CD14-positive monocyte (primary cell): ENCODE results near the gene C1QTNF9. TPM values are rescaled to one million over a fixed set of nuclear protein-coding genes. Genes with fewer than 3 reads are reported as not detected.

ENCODE experiments used
- DNase-seq, 3 donors: peaks; one replicate each; pipeline ENCODE4 v3.0.0-alpha.2; 2011 to 2022
- H2AFZ ChIP-seq: 2 replicates; pipeline ENCODE4 v1.6.0; 2012; ENCODE audit warnings: mild to moderate bottlenecking, low read depth, low read length, inconsistent platforms; ENCODE audit not compliant: insufficient read depth, poor library complexity, severe bottlenecking
- H3K27ac ChIP-seq, 2 donors: 1 replicate in 1 of 2; 2 replicates in 1 of 2; pipeline ENCODE4 v1.5.1; 2012 to 2013; ENCODE audit warnings: low read length in 2 of 2, control low read depth in 1 of 2, inconsistent platforms in 1 of 2, low read depth in 1 of 2, mild to moderate bottlenecking in 1 of 2
- H3K27me3 ChIP-seq, 2 donors: one replicate each; pipeline versions ENCODE4 v1.6.0 to v1.6.1; 2011 to 2013; ENCODE audit warnings: low read length in 2 of 2; ENCODE audit not compliant: control insufficient read depth in 2 of 2, insufficient read depth in 2 of 2
- H3K36me3 ChIP-seq, 2 donors: replicated peaks in 1 of 2; 1 replicate in 1 of 2; 2 replicates in 1 of 2; pipeline versions ENCODE4 v1.5.1 to v1.6.1; 2012 to 2013; ENCODE audit warnings: low read length in 2 of 2, control low read depth in 1 of 2, inconsistent platforms in 1 of 2, mild to moderate bottlenecking in 1 of 2; ENCODE audit not compliant: insufficient read depth in 2 of 2, control insufficient read depth in 1 of 2
- H3K4me1 ChIP-seq, 2 donors: 1 replicate in 1 of 2; 2 replicates in 1 of 2; pipeline versions ENCODE4 v1.5.1 to v1.6.1; 2012 to 2013; ENCODE audit warnings: low read length in 2 of 2, control low read depth in 1 of 2, inconsistent platforms in 1 of 2, mild to moderate bottlenecking in 1 of 2, moderate library complexity in 1 of 2; ENCODE audit not compliant: insufficient read depth in 2 of 2, control insufficient read depth in 1 of 2
- H3K4me2 ChIP-seq: replicated peaks from 2 replicates; pipeline ENCODE3; 2012; ENCODE audit warnings: low read length, moderate library complexity, mild to moderate bottlenecking; ENCODE audit not compliant: poor library complexity, severe bottlenecking; ENCODE audit errors: extremely low read depth
- H3K4me3 ChIP-seq, 3 experiments: fragments of 200-600 bp in 1 of 3; sonication (generic) in 1 of 3; replicated peaks in 1 of 3; 1 replicate in 2 of 3; 2 replicates in 1 of 3; pipeline ENCODE4 v1.5.1; 2011 to 2013; ENCODE audit warnings: low read length in 3 of 3, mild to moderate bottlenecking in 3 of 3, control low read depth in 2 of 3, low read depth in 2 of 3, inconsistent platforms in 1 of 3, moderate library complexity in 1 of 3
- H3K79me2 ChIP-seq: 2 replicates; pipeline ENCODE4 v1.6.0; 2012; ENCODE audit warnings: mild to moderate bottlenecking, control low read depth, inconsistent platforms, low read length, moderate library complexity; ENCODE audit not compliant: insufficient read depth
- H3K9ac ChIP-seq: 2 replicates; pipeline ENCODE4 v1.6.0; 2017; ENCODE audit warnings: low read length, mild to moderate bottlenecking; ENCODE audit not compliant: insufficient read depth, poor library complexity, severe bottlenecking
- H3K9me3 ChIP-seq, 2 donors: replicated peaks in 1 of 2; 1 replicate in 1 of 2; 2 replicates in 1 of 2; pipeline versions ENCODE4 v1.5.1 to v1.6.1; 2012 to 2013; ENCODE audit warnings: low read length in 2 of 2, control low read depth in 1 of 2; ENCODE audit not compliant: control insufficient read depth in 1 of 2, insufficient read depth in 1 of 2
- H4K20me1 ChIP-seq: 2 replicates; pipeline ENCODE4 v1.6.0; 2012; ENCODE audit warnings: mild to moderate bottlenecking, low read length, control low read depth, moderate library complexity; ENCODE audit not compliant: insufficient read depth
- H3K27ac Mint-ChIP-seq, 7 donors: one replicate each; pipeline ENCODE4 v1.8.0; 2020; ENCODE audit warnings: mild to moderate bottlenecking in 7 of 7, mixed read lengths in 7 of 7, moderate library complexity in 6 of 7, inconsistent platforms in 2 of 7
- H3K27me3 Mint-ChIP-seq, 3 donors: one replicate each; pipeline ENCODE4 v1.8.0; 2021 to 2022; ENCODE audit warnings: low read depth in 3 of 3, mild to moderate bottlenecking in 3 of 3, mixed read lengths in 3 of 3, moderate library complexity in 3 of 3, inconsistent platforms in 1 of 3
- H3K36me3 Mint-ChIP-seq, 2 donors: one replicate each; pipeline ENCODE4 v1.8.0; 2020; ENCODE audit warnings: mixed read lengths in 2 of 2, inconsistent platforms in 1 of 2, mild to moderate bottlenecking in 1 of 2
- H3K4me1 Mint-ChIP-seq: one replicate; pipeline ENCODE4 v1.8.0; 2020; ENCODE audit warnings: mild to moderate bottlenecking, mixed read lengths
- H3K4me3 Mint-ChIP-seq, 2 donors: one replicate each; pipeline ENCODE4 v1.8.0; 2020; ENCODE audit warnings: mild to moderate bottlenecking in 2 of 2, mixed read lengths in 2 of 2, moderate library complexity in 1 of 2
- H3K9me3 Mint-ChIP-seq, 7 donors: one replicate each; pipeline ENCODE4 v1.8.0; 2020 to 2022; ENCODE audit warnings: mixed read lengths in 7 of 7, mild to moderate bottlenecking in 6 of 7, moderate library complexity in 6 of 7, inconsistent platforms in 2 of 7
- WGBS: methylation state at CpG from one replicate; pipeline ENCODE4 v1.1.5; 2013; ENCODE audit warnings: missing lambda C conversion rate; ENCODE audit not compliant: insufficient coverage; 5-methylcytosine and 5-hydroxymethylcytosine counted together
- intact Hi-C, 2 donors: fragments of 100-400 bp; cut with micrococcal nuclease; formaldehyde crosslinking; loops; one replicate each; pipeline versions ENCODE4 v1.15.0 to v1.15.1; 2023
- polyA plus RNA-seq, 3 donors: library from polyadenylated mRNA; depleted of rRNA in 1 of 3; unstranded in 2 of 3; stranded (reverse) in 1 of 3; fragments of 300-500 nt in 2 of 3; fragments of >200 nt in 1 of 3; fragmentation: Illumina TruSeq in 2 of 3; gene quantifications; 1 replicate in 2 of 3; 2 replicates in 1 of 3; pipeline ENCODE4 v1.2.3, GENCODE V29; 2012 to 2021
- TF ChIP-seq, protein P1 (sequence below): fragments of 200-600 bp; IDR thresholded peaks from one replicate; pipeline ENCODE4 v1.8.0; 2022; ENCODE audit warnings: antibody characterized with exemption, mild to moderate bottlenecking

C1QTNF9 gene
- polyA plus RNA-seq, 3 donors = not detected

DNA sequence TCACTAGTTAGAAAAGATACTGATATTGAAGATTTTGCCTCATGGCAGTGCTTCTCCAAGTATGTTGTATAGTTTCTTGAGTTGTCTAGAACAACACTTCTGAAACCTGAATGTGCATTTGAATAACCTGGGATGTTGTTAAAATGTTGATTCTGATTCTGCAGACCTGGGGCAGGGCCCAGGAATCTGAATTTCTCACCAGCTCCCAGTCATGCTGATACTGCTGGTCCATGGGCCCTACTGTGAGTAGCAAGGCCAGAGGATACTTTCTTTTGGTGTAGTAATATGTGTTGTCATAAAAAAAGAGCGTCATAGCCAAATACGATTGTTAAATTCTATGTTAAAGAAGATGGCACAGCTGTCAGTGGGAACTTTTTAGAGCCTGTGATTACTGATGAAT is 41.6 kb upstream of the C1QTNF9 start:
- H2AFZ ChIP-seq = peak overlapping the region; percentile 82
- intact Hi-C loops = no loop called here
- no peak for DNase-seq

GRCh38 chr13:24269821-24270220 is 39.6 kb upstream of the C1QTNF9 start:
- intact Hi-C loops = loop anchor here (2.0 kb wide), 1 partner anchor 15 kb away; no protein-coding TSS in a partner anchor
- Mint-ChIP-seq H3K27me3 (peaks cover 0 to 6% (median 5%) of the 10 kb centered on the region in 3 donors), H3K27ac (peak overlapping the region; percentile 98 to 100 (median 99)), H3K9me3 (no peaks in the 10 kb centered on the region), H3K4me3 (peak overlapping the region; percentile 30 to 99), H3K4me1 (peaks cover 59% of the 10 kb centered on the region), H3K36me3 (peaks cover 14 to 22% of the 10 kb centered on the region in 2 donors)
- peak overlapping the region in 1 of 2 donors; percentile 98 for H3K27ac ChIP-seq
- peak overlapping the region in 1 of 3 experiments; percentile 89 for H3K4me3 ChIP-seq
- H3K4me2 ChIP-seq = peak overlapping the region; percentile 90
- no peak overlapping the region for H2AFZ ChIP-seq
- peak; percentile 67 to 83 (median 68) for DNase-seq
- no peaks in the 10 kb centered on the region for H3K27me3 ChIP-seq
- H3K79me2 ChIP-seq = peaks cover 44% of the 10 kb centered on the region
- peaks cover 15% of the 10 kb centered on the region for H4K20me1 ChIP-seq
- WGBS = no CpG with 5 or more reads among the region's 4 CpGs
- peak overlapping the region; percentile 85 for H3K9ac ChIP-seq
- TF ChIP-seq, protein P1, sequence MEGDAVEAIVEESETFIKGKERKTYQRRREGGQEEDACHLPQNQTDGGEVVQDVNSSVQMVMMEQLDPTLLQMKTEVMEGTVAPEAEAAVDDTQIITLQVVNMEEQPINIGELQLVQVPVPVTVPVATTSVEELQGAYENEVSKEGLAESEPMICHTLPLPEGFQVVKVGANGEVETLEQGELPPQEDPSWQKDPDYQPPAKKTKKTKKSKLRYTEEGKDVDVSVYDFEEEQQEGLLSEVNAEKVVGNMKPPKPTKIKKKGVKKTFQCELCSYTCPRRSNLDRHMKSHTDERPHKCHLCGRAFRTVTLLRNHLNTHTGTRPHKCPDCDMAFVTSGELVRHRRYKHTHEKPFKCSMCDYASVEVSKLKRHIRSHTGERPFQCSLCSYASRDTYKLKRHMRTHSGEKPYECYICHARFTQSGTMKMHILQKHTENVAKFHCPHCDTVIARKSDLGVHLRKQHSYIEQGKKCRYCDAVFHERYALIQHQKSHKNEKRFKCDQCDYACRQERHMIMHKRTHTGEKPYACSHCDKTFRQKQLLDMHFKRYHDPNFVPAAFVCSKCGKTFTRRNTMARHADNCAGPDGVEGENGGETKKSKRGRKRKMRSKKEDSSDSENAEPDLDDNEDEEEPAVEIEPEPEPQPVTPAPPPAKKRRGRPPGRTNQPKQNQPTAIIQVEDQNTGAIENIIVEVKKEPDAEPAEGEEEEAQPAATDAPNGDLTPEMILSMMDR = no peak
- no peaks in the 10 kb centered on the region for H3K36me3 ChIP-seq
- H3K9me3 ChIP-seq = no peaks in the 10 kb centered on the region
- peaks cover 49 to 74% of the 10 kb centered on the region in 2 donors for H3K4me1 ChIP-seq

More for the DNA sequence above, 41.6 kb upstream of the C1QTNF9 start:
- Histone ChIP-seq H3K79me2 (peaks cover 26% of the 10 kb centered on the region), H3K9ac (peak overlapping the region; percentile 46), H3K4me1 (peaks cover 34 to 55% of the 10 kb centered on the region in 2 donors), H3K4me3 (peak overlapping the region in 1 of 3 experiments; percentile 64), H3K36me3 (no peaks in the 10 kb centered on the region), H3K9me3 (no peaks in the 10 kb centered on the region), H3K4me2 (peak overlapping the region; percentile 49), H4K20me1 (peaks cover 11% of the 10 kb centered on the region), H3K27me3 (no peaks in the 10 kb centered on the region), H3K27ac (peak overlapping the region in 1 of 2 donors; percentile 86)
- TF ChIP-seq, protein P1 = no peak
- Mint-ChIP-seq H3K4me3 (peak overlapping the region; percentile 48 to 87), H3K9me3 (no peaks in the 10 kb centered on the region), H3K4me1 (peaks cover 40% of the 10 kb centered on the region), H3K27me3 (peaks cover 0 to 6% (median 3%) of the 10 kb centered on the region in 3 donors), H3K27ac (peak overlapping the region; percentile 41 to 95 (median 88)), H3K36me3 (peaks cover 4 to 6% of the 10 kb centered on the region in 2 donors)
- 80% methylated on average over 1 of the region's 2 CpGs for whole genome bisulfite sequencing
